NCI-H128 (cell line): Measurements from ENCODE around the gene UIMC1.
"Not testable (repeated sequence)": the region's sequence is repeated elsewhere in the genome, so short reads cannot be mapped to it uniquely, and the experiment has no call there.

Experiments used
- DNase-seq: peaks from one replicate; lab custom pipeline; 2025; ENCODE audit not compliant: unreplicated experiment; lab: John Stamatoyannopoulos, UW

Gene UIMC1

GRCh38 chr5:176873011-176873410 lies 133.6 kb downstream of the UIMC1 start:
- not testable (repeated sequence) for DNase-seq

DNA sequence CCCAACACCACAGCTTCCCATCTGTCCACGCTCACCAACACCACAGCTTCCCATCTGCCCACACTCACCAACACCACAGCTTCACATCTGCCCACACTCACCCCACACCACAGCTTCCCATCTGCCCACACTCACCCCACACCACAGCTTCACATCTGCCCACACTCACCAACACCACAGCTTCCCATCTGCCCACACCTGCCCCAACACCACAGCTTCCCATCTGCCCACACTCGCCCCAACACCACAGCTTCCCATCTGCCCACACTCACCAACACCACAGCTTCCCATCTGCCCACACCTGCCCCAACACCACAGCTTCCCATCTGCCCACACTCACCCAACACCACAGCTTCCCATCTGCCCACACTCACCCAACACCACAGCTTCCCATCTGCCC lies 134.0 kb downstream of the UIMC1 start:
- not testable (repeated sequence) for DNase-seq

- not testable (repeated sequence) for DNase-seq
Observed at GRCh38 chr5:176870644-176871043, 135.9 kb downstream of the UIMC1 start.

- no peak for DNase-seq
Observed at GRCh38 chr5:176870110-176870591, 136.4 kb downstream of the UIMC1 start.

DNA sequence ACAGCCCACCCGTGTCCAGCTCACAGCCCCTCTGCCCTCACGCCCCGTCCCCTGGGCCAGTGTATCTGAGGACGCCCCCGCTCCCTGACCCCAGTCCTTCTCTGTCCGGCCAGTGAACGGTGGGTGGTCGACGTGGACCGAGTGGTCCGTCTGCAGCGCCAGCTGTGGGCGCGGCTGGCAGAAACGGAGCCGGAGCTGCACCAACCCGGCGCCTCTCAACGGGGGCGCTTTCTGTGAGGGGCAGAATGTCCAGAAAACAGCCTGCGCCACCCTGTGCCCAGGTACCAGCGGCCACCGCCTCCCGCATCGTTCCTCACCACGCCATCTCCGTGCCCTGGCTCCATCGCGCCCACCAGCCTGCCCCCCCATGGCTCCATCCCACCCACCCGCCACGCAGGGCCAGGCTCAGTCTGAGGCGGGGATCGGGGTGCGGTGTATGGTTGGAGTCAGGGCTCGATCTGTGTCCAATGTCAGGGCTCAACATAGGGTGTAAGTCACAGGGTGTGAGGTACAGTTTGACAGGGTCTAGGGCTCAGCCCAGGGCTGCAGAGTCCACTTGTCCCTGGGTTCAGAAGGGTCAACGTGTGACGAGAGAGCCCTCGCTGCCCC lies 137.0 kb downstream of the UIMC1 start:
- no peak for DNase-seq

- DNase-seq = no peak
Observed at GRCh38 chr5:176868731-176869130, 137.8 kb downstream of the UIMC1 start.

- no peak for DNase-seq
Observed at GRCh38 chr5:176868126-176868525, 138.5 kb downstream of the UIMC1 start.

- DNase-seq = no peak
Observed at GRCh38 chr5:176866707-176867310, 139.8 kb downstream of the UIMC1 start.

GRCh38 chr5:176865964-176866363 lies 140.6 kb downstream of the UIMC1 start:
- no peak for DNase-seq

DNA sequence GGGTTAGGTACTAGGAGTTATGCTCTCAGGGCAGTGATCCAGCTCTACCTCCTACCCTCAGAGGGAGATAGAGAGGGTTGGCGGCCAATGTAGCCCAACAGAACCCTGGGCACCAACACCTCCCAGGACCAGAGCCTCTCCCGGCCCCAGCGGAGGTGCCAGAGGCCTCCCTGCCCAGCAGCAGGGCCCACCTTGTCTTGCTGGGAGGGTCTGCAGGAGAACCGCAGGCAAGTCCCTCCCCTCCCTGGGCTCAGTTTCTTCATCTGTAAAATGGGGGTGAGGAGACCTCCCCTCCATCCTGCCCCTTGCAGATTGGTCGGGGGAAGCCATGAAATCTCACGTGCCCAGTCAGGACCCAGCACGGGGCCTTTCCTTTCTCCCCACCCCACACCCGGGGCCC lies 141.8 kb downstream of the UIMC1 start:
- no peak for DNase-seq

- DNase-seq = no peak
Observed at GRCh38 chr5:176863765-176864098, 142.8 kb downstream of the UIMC1 start.

GRCh38 chr5:176863041-176863764 lies 143.4 kb downstream of the UIMC1 start:
- no peak for DNase-seq

- DNase-seq = no peak
Observed at GRCh38 chr5:176862330-176862995, 144.1 kb downstream of the UIMC1 start.

GRCh38 chr5:176861276-176861675 lies 145.3 kb downstream of the UIMC1 start:
- DNase-seq = no peak

DNA sequence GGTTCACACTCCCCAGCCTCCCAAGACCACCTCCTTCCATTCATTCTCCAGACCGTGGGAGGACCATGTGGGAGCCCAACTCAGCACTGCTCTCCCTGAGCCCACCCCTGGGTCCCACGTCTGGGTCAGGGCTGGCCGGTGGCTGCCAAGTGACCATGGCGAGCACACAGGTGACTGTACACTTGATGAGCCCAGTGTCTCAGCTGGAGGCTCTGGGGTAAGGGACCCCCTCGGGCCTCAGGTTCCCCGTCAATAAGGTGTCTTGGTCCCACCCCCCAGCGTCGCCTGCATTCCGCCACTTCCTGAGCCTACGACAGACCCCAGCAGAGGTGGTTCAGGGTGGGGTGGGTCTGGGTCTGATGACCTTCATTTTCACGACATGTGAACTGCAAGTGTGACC lies 146.2 kb downstream of the UIMC1 start:
- no peak for DNase-seq

- no peak for DNase-seq
Observed at GRCh38 chr5:176859916-176860315, 146.7 kb downstream of the UIMC1 start.

DNA sequence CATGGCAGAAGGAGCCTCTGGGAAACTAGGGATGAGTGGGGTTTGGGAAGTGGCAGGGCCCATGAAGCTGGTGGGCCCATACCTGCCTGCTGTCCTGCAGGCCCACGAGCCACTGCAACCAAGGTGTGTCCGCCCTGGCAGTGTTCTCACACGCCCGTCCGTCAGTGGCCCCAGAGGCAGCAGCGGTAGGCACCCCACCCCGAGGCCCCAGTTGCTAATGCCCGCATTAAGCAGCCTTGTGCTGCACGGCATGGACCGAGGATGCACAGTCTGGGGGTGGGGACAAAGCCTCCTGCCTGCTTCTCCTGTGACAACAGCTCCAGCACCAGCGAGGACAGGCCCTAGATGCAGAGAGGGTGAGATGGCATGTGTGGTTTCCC lies 148.7 kb downstream of the UIMC1 start:
- DNase-seq = no peak

- DNase-seq = no peak
Observed at GRCh38 chr5:176857216-176857893, 149.2 kb downstream of the UIMC1 start.

DNA sequence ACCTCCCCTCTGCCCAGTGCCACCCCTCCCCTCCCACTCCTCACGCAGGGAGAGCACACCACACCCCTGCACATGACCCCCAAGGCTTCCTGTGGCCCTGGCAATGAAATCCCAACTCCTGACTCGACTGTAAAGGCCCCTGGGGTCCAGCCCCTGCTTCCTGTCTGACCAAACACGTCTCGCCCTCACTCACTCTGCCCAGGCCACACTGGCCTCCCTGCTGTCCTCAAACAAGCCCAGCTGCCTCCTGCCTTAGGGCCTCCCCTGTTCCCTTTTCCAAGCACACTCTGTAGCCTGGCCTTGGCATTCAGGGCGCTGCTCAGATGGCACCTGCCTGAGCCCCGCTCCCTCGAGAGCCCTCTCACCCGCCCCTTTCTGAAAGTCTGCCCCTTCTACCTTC lies 149.8 kb downstream of the UIMC1 start:
- no peak for DNase-seq

DNA sequence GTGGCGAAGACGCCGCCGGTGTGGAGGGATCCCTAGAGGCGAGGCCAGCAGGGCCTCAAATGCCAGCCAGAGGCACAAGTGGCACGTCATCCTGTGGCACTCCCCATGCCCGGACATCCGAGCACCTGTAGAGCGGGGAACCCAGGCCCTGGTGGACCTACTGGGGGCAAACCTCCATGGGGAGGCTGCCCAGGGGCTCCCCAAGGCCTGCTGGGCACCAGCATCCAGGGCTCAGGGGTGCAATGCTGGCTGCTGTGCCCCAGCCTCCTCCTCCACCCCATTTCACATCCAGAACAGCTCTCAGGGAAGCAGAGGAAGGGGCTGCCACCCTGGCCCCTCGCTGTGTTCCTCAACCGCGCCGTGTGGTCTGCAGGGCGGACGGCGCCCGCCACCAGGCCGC lies 151.0 kb downstream of the UIMC1 start:
- no peak for DNase-seq
